ENCODE results near the gene DPM1. TPM values are rescaled to one million over a fixed set of nuclear protein-coding genes. Genes with fewer than 3 reads are reported as not detected.

Gene DPM1
- total and polyA plus RNA-seq, 2 donors (not counting 3 experiments of a cell fraction or from before 2014, with no cell fraction given), result 33.9 to 41.9 TPM

- POLR2A ChIA-PET, result interaction anchor here (0.6 to 2.2 kb wide), 7 partner anchors 9 to 720 kb away, joined by 3 to 15 read pairs (median 3); partner anchors contain the start of genes BCAS4, DPM1 and MOCS3
- FAIRE-seq, result peak; percentile 84
- no peaks in the 10 kb centered on the region for H3K27me3 ChIP-seq (ENCODE audit: control insufficient read depth in 2 of 2, insufficient read depth in 2 of 2, low read length in 2 of 2)
- DNase-seq (ENCODE audit: low read depth, low spot score), result peak; percentile 95
- no peaks in the 10 kb centered on the region for H3K9me3 ChIP-seq (replicated peaks; ENCODE audit: control insufficient read depth, insufficient read depth, low read length)
- peaks cover 19% of the 10 kb centered on the region for H3K4me1 ChIP-seq (ENCODE audit: control insufficient read depth, extremely low read depth, insufficient read depth, low read length)
- peaks cover 46% of the 10 kb centered on the region for H3K79me2 ChIP-seq (ENCODE audit: control insufficient read depth, insufficient read depth, low read length)
- peak within 1 kb of the TSS; percentile 71 to 100 (median 89) for H3K4me3 ChIP-seq (replicated peaks in 1 of 3; ENCODE audit: insufficient read depth in 1 of 3, low read depth in 1 of 3, low read length in 3 of 3)
- dilution Hi-C loops (cut with MboI; ENCODE audit: extremely low pct_ligation_motif_present, low sequenced_read_pairs), result no loop called here
- H4K20me1 ChIP-seq (replicated peaks; ENCODE audit: control insufficient read depth, extremely low read depth, insufficient read depth, low read length), result peaks cover 22% of the 10 kb centered on the region
- no peak for TF ChIP-seq GATA2 (IDR thresholded peaks at IDR 0.05; ENCODE audit: insufficient read depth, insufficient read length, low read depth, low read length)
- TF ChIP-seq POLR2A (IDR thresholded peaks at IDR 0.05; ENCODE audit: low read depth, low read length), result peak; percentile 72
- TF ChIP-seq JUN (IDR thresholded peaks at IDR 0.05; ENCODE audit: borderline replicate concordance, insufficient read depth, insufficient read length, low read depth), result no peak
- TF ChIP-seq EZH2 (IDR thresholded peaks at IDR 0.05; ENCODE audit: borderline replicate concordance, low read depth, low read length, severe bottlenecking), result no peak
- TF ChIP-seq FOS (IDR thresholded peaks at IDR 0.05; ENCODE audit: borderline replicate concordance, insufficient read depth, low read length), result no peak
- TF ChIP-seq MYC (IDR thresholded peaks at IDR 0.05; ENCODE audit: low read depth, low read length), result peak; percentile 48
- TF ChIP-seq MAX (IDR thresholded peaks at IDR 0.05; ENCODE audit: insufficient read depth, insufficient read length), result peak; percentile 80
- peak; percentile 92 for TF ChIP-seq POLR2AphosphoS5 (IDR thresholded peaks at IDR 0.05; ENCODE audit: insufficient read depth, low read depth, low read length)
- TF ChIP-seq CTCF (IDR thresholded peaks at IDR 0.05; ENCODE audit: extremely low read depth in 1 of 2, insufficient read depth in 1 of 2, low read depth in 1 of 2, low read length in 2 of 2), result peak; percentile 44 to 70
- peak within 1 kb of the TSS; percentile 59 for H2AFZ ChIP-seq (ENCODE audit: low read depth, low read length)
- intact Hi-C loops (cut with micrococcal nuclease), result loop anchor here (1.0 kb wide), 1 partner anchor 27 kb away; the partner anchor contains the start of genes DPM1 and MOCS3
- peak within 1 kb of the TSS; percentile 39 for H3K4me2 ChIP-seq (ENCODE audit: insufficient read depth, low read length)
- peak within 1 kb of the TSS; percentile 90 for H3K27ac ChIP-seq (ENCODE audit: insufficient read depth, low read depth, low read length)
- no TSS peak for BruUV-seq (replicated peaks)
- peaks cover 4 to 38% of the 10 kb centered on the region in 2 experiments for H3K36me3 ChIP-seq (ENCODE audit: control insufficient read depth in 2 of 2, extremely low read depth in 1 of 2, insufficient read depth in 2 of 2, low read length in 2 of 2)
- H3K9ac ChIP-seq (replicated peaks; ENCODE audit: extremely low read depth, insufficient read depth, low read length), result peak within 1 kb of the TSS; percentile 93
- no peaks in the 10 kb centered on the region for H3K9me1 ChIP-seq (replicated peaks; ENCODE audit: control insufficient read depth, extremely low read depth, insufficient read depth, low read length)
- CTCF ChIA-PET, result interaction anchor here (0.5 to 11.1 kb wide), 18 partner anchors 9 to 1220 kb away, joined by 3 to 119 read pairs (median 4); partner anchors contain the start of genes BCAS4, DPM1 and MOCS3
These were observed 26.9 kb downstream of the DPM1 start, which contains the start of gene ADNP for GRCh38 chr20:50931306-50932015. Gene ADNP (minus strand): TSS chr20:50931437. CDS start chr20:50903996, 27,441 bp downstream.
